ENCODE results near the gene CDK17. TPM values are rescaled to one million over a fixed set of nuclear protein-coding genes. Genes with fewer than 3 reads are reported as not detected.

CDK17 gene
- total RNA-seq, 1 donor from 2014 or later = 46.7 TPM

DNA sequence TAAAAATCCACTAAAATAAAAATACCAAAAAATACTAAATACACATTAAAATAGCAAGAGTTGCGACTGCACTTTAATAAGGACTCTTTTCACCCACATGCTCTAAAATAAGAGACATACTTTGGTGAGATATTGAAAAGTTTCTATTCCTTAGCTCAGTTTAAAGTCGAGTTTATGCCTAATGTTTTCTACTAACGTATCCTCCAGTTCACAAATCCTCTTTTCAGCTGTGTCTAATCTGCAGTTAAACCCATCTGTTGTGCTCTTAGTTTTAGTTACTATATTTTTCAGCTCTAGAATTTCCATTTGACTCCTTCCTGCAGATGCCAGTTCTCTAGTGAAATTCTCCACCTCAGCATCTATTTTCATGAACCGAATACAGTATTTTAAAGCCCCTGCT, 63.8 kb downstream of the CDK17 start:
- Mint-ChIP-seq H3K4me1 (ENCODE audit: low read depth, unreplicated experiment) (peaks cover 2% of the 10 kb centered on the region), H3K4me3 (ENCODE audit: unreplicated experiment) (no peak overlapping the region), H3K9me3 (ENCODE audit: unreplicated experiment) (no peaks in the 10 kb centered on the region), H3K27ac (ENCODE audit: unreplicated experiment) (no peak overlapping the region), H3K36me3 (ENCODE audit: unreplicated experiment) (peaks cover 7% of the 10 kb centered on the region), H3K27me3 (ENCODE audit: unreplicated experiment) (no peaks in the 10 kb centered on the region)
- TF ChIP-seq, protein P1, sequence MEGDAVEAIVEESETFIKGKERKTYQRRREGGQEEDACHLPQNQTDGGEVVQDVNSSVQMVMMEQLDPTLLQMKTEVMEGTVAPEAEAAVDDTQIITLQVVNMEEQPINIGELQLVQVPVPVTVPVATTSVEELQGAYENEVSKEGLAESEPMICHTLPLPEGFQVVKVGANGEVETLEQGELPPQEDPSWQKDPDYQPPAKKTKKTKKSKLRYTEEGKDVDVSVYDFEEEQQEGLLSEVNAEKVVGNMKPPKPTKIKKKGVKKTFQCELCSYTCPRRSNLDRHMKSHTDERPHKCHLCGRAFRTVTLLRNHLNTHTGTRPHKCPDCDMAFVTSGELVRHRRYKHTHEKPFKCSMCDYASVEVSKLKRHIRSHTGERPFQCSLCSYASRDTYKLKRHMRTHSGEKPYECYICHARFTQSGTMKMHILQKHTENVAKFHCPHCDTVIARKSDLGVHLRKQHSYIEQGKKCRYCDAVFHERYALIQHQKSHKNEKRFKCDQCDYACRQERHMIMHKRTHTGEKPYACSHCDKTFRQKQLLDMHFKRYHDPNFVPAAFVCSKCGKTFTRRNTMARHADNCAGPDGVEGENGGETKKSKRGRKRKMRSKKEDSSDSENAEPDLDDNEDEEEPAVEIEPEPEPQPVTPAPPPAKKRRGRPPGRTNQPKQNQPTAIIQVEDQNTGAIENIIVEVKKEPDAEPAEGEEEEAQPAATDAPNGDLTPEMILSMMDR (IDR thresholded peaks at IDR 0.05; ENCODE audit: partially characterized antibody, unreplicated experiment) = no peak
- DNase-seq = no peak

DNA sequence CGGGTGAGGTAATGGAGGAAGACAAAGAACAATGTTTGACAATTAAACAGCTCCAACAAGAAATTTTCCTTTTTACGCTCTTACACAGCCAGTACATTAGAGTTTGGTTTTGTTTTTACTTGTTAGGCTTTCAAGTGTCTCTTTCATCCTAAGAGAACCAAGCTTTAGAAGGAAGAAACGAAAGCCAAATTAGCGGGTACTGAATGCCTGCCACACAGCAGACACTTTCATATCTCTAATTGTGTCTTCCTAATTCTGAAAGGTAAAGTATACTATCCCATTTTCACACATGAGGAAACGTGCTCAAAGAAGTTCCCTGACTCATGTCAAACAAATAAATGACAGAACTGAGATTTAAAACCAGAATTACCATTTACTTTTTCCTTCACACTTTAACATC, 65.0 kb downstream of the CDK17 start:
- DNase-seq = no peak
- peaks cover 2% of the 10 kb centered on the region for H3K4me1 Mint-ChIP-seq (ENCODE audit: low read depth, unreplicated experiment)
- H3K27ac Mint-ChIP-seq (ENCODE audit: unreplicated experiment) = no peak overlapping the region
- TF ChIP-seq, protein P1 (IDR thresholded peaks at IDR 0.05; ENCODE audit: partially characterized antibody, unreplicated experiment) = no peak
- peaks cover 7% of the 10 kb centered on the region for H3K36me3 Mint-ChIP-seq (ENCODE audit: unreplicated experiment)
- no peaks in the 10 kb centered on the region for H3K27me3 Mint-ChIP-seq (ENCODE audit: unreplicated experiment)
- H3K4me3 Mint-ChIP-seq (ENCODE audit: unreplicated experiment) = no peak overlapping the region
- H3K9me3 Mint-ChIP-seq (ENCODE audit: unreplicated experiment) = no peaks in the 10 kb centered on the region

DNA sequence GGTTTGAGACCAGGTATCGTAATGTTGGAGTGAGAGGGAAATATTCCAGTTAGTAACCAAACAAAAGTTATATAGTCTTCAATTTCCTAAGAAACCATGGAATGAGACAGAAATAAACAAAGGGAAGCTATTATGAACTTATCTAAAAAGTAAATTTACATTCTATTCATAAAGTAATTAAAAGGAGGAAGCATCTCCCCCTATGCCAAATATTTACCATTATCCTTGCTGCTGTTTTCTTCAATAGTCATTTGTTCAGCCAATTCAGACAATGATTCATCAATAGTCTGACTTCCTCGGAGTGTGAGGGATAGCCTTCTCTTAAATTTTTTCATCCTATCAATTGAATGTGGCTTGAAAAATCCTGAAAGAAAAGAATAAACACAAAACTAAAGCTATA, 65.7 kb downstream of the CDK17 start:
- peaks cover 7% of the 10 kb centered on the region for H3K36me3 Mint-ChIP-seq (ENCODE audit: unreplicated experiment)
- H3K27ac Mint-ChIP-seq (ENCODE audit: unreplicated experiment) = no peak overlapping the region
- H3K9me3 Mint-ChIP-seq (ENCODE audit: unreplicated experiment) = no peaks in the 10 kb centered on the region
- no peak for DNase-seq
- no peak overlapping the region for H3K4me3 Mint-ChIP-seq (ENCODE audit: unreplicated experiment)
- no peaks in the 10 kb centered on the region for H3K4me1 Mint-ChIP-seq (ENCODE audit: low read depth, unreplicated experiment)
- TF ChIP-seq, protein P1 (IDR thresholded peaks at IDR 0.05; ENCODE audit: partially characterized antibody, unreplicated experiment) = no peak
- no peaks in the 10 kb centered on the region for H3K27me3 Mint-ChIP-seq (ENCODE audit: unreplicated experiment)

DNA sequence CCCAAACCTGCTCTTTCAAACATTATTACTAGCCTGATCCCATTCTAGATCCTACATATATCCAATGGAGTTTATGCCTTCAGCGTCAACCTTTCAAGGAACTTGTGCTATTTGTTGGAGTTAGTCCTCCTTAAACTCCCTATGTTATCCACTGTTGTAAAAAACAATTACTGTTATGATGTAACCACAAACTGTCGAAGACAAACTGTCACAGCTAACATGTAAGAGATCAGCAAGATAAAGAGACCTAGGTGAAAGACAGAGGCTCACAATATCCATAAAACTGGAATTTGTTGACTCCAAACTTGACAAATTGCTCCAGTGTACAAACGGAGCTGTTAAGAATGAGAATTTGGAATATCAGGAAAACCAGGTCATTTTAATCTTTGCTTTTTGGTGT, 70.7 kb downstream of the CDK17 start:
- Mint-ChIP-seq H3K4me1 (ENCODE audit: low read depth, unreplicated experiment) (no peaks in the 10 kb centered on the region), H3K27me3 (ENCODE audit: unreplicated experiment) (peaks cover 2% of the 10 kb centered on the region), H3K36me3 (ENCODE audit: unreplicated experiment) (peaks cover 5% of the 10 kb centered on the region), H3K9me3 (ENCODE audit: unreplicated experiment) (no peaks in the 10 kb centered on the region), H3K27ac (ENCODE audit: unreplicated experiment) (no peak overlapping the region), H3K4me3 (ENCODE audit: unreplicated experiment) (no peak overlapping the region)
- TF ChIP-seq, protein P1 (IDR thresholded peaks at IDR 0.05; ENCODE audit: partially characterized antibody, unreplicated experiment) = no peak
- DNase-seq = no peak

DNA sequence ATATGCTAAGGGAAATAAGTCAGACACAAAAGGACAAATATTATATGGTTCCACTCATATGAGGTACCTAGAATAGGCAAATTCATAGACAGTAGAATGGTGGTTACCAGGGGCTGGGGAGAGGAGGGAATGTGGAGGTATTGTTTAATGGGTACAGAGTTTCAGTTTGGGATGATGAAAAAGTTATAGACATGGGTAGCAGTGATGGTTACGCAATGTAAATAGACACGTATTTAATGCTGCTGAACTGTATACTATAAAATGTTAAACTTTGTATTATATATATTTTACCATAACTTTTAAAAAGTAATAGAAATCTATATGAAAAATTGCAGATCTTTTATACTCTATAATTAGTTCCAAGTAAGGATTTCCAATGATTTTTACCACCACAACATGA, 71.2 kb downstream of the CDK17 start:
- TF ChIP-seq, protein P1 (IDR thresholded peaks at IDR 0.05; ENCODE audit: partially characterized antibody, unreplicated experiment) = no peak
- H3K27me3 Mint-ChIP-seq (ENCODE audit: unreplicated experiment) = peaks cover 2% of the 10 kb centered on the region
- no peak overlapping the region for H3K27ac Mint-ChIP-seq (ENCODE audit: unreplicated experiment)
- H3K9me3 Mint-ChIP-seq (ENCODE audit: unreplicated experiment) = no peaks in the 10 kb centered on the region
- H3K36me3 Mint-ChIP-seq (ENCODE audit: unreplicated experiment) = peaks cover 5% of the 10 kb centered on the region
- no peak overlapping the region for H3K4me3 Mint-ChIP-seq (ENCODE audit: unreplicated experiment)
- H3K4me1 Mint-ChIP-seq (ENCODE audit: low read depth, unreplicated experiment) = no peaks in the 10 kb centered on the region
- DNase-seq = no peak

Measured in glutamatergic neuron (in vitro differentiated cells).